B cell (primary cell): ENCODE results near the gene CEP68.

Experiments used
- CTCF ChIP-seq: fragments of 200-600 bp; IDR thresholded peaks from one replicate; pipeline ENCODE4 v1.8.0; 2022; ENCODE audit warnings: antibody characterized with exemption, mild to moderate bottlenecking
- EZH2 ChIP-seq: IDR thresholded peaks from 2 replicates; pipeline ENCODE4 v1.6.1; 2012; ENCODE audit warnings: borderline replicate concordance, low read depth, mild to moderate bottlenecking, moderate library complexity, low read length; ENCODE audit not compliant: insufficient read depth, poor library complexity, severe bottlenecking

GRCh38 chr2:65081232-65081685 is 25.0 kb downstream of the CEP68 start:
- no peak for TF ChIP-seq CTCF
- no peak for TF ChIP-seq EZH2
